Prostate gland (tissue), 2 donors: Measurements from ENCODE around the gene MAP4K4. TPM values are rescaled to one million over a fixed set of nuclear protein-coding genes. Genes with fewer than 3 reads are reported as not detected.

Source experiments
- DNase-seq: peaks from one replicate; pipeline ENCODE4 v3.0.0-alpha.2; 2019; ENCODE audit warnings: low spot score
- H3K27ac ChIP-seq, 2 donors: fragments of 200-600 bp; sonication (generic); 2 replicates each; pipeline ENCODE4 v1.5.1; 2017 to 2019
- H3K27me3 ChIP-seq: fragments of 200-600 bp; sonication (generic); replicated peaks from 2 replicates; pipeline ENCODE4 v1.5.1; 2019; ENCODE audit not compliant: insufficient read depth
- H3K36me3 ChIP-seq, 2 donors: fragments of 200-600 bp; sonication (generic); 1 replicate in 1 of 2; 2 replicates in 1 of 2; pipeline versions ENCODE4 v1.5.1 to v1.8.1; 2017 to 2019
- H3K4me1 ChIP-seq: fragments of 200-600 bp; sonication (generic); replicated peaks from 2 replicates; pipeline ENCODE4 v1.5.1; 2019
- H3K4me3 ChIP-seq, 2 donors: fragments of 200-600 bp; sonication (generic); 2 replicates each; pipeline ENCODE4 v1.5.1; 2017 to 2019
- H3K9me3 ChIP-seq: fragments of 200-600 bp; sonication (generic); 2 replicates; pipeline ENCODE4 v1.5.1; 2017
- CTCF ChIP-seq, 4 experiments: fragments of 200-600 bp in 2 of 4; fragments of 450-650 bp in 2 of 4; sonication (generic) in 2 of 4; IDR thresholded peaks; 1 replicate in 3 of 4; 2 replicates in 1 of 4; pipeline ENCODE4 v1.5.1; 2016 to 2019; ENCODE audit warnings: antibody characterized with exemption in 4 of 4, mild to moderate bottlenecking in 2 of 4, moderate library complexity in 2 of 4
- POLR2A ChIP-seq: fragments of 450-650 bp; IDR thresholded peaks from one replicate; pipeline ENCODE4 v1.6.1; 2016; ENCODE audit warnings: antibody characterized with exemption, mild to moderate bottlenecking
- POLR2AphosphoS5 ChIP-seq: sonication (generic); formaldehyde crosslinking; IDR thresholded peaks from one replicate; pipeline ENCODE4 v1.6.1; 2017; ENCODE audit warnings: antibody characterized with exemption
- WGBS: methylation state at CpG from one replicate; pipeline ENCODE4 v1.1.5; 2018; 5-methylcytosine and 5-hydroxymethylcytosine counted together
- intact Hi-C: fragments of 100-400 bp; cut with DNase I; formaldehyde crosslinking; loops from one replicate; pipeline ENCODE4 v1.14.2; 2022
- total RNA-seq, 2 donors: library from RNA; depleted of rRNA; stranded (reverse); fragments of >200 nt; gene quantifications; one replicate each; pipeline ENCODE4 v1.1.0, GENCODE V29; 2016

Gene MAP4K4
- total RNA-seq, 2 donors from 2014 or later, result 23.6 to 107 TPM

- peaks cover 11% of the 10 kb centered on the region for H3K4me1 ChIP-seq
- no peak for DNase-seq
- no peaks in the 10 kb centered on the region for H3K27me3 ChIP-seq
- no peaks in the 10 kb centered on the region for H3K9me3 ChIP-seq
- no peaks in the 10 kb centered on the region for H3K36me3 ChIP-seq
- WGBS, result 67% methylated on average over 3 of the region's 3 CpGs
- no peak for TF ChIP-seq POLR2A
- H3K27ac ChIP-seq, result no peak overlapping the region
- no peak overlapping the region for H3K4me3 ChIP-seq
- intact Hi-C loops, result no loop called here
These were observed 131.9 kb downstream of the MAP4K4 start for GRCh38 chr2:101829429-101829828.

GRCh38 chr2:101830146-101830545, 132.6 kb downstream of the MAP4K4 start:
- no peak overlapping the region for H3K27ac ChIP-seq
- 87% methylated on average over 1 of the region's 1 CpG for whole genome bisulfite sequencing

GRCh38 chr2:101830555-101830954, 133.0 kb downstream of the MAP4K4 start:
- Histone ChIP-seq H3K4me3 (no peak overlapping the region), H3K9me3 (no peaks in the 10 kb centered on the region), H3K27me3 (no peaks in the 10 kb centered on the region), H3K36me3 (no peaks in the 10 kb centered on the region), H3K4me1 (peaks cover 11% of the 10 kb centered on the region), H3K27ac (peak overlapping the region in 1 of 2 donors; percentile 48)
- DNase-seq, result no peak
- TF ChIP-seq CTCF (IDR thresholded peaks at IDR 0.05), result no peak
- no peak for TF ChIP-seq POLR2AphosphoS5
- TF ChIP-seq POLR2A, result no peak
- WGBS, result 93% methylated on average over 5 of the region's 5 CpGs
- intact Hi-C loops, result loop anchor here (2.0 kb wide), 1 partner anchor 132 kb away; no protein-coding TSS in a partner anchor

More at GRCh38 chr2:101830146-101830545, 132.6 kb downstream of the MAP4K4 start:
- Histone ChIP-seq H3K4me1 (peaks cover 11% of the 10 kb centered on the region), H3K9me3 (no peaks in the 10 kb centered on the region), H3K4me3 (no peak overlapping the region), H3K27me3 (no peaks in the 10 kb centered on the region), H3K36me3 (no peaks in the 10 kb centered on the region)
- no peak for DNase-seq
- intact Hi-C loops, result loop anchor here (2.0 kb wide), 1 partner anchor 131 kb away; no protein-coding TSS in a partner anchor
- TF ChIP-seq POLR2A (no peak), CTCF (IDR thresholded peaks at IDR 0.05) (no peak), POLR2AphosphoS5 (no peak)

GRCh38 chr2:101831351-101831865, 133.9 kb downstream of the MAP4K4 start:
- TF ChIP-seq CTCF (IDR thresholded peaks at IDR 0.05) (peak; percentile 48 to 76 (median 61)), POLR2A (no peak), POLR2AphosphoS5 (peak; percentile 33)
- DNase-seq, result peak; percentile 54
- Histone ChIP-seq H3K4me1 (peaks cover 11% of the 10 kb centered on the region), H3K9me3 (no peaks in the 10 kb centered on the region), H3K36me3 (no peaks in the 10 kb centered on the region), H3K4me3 (no peak overlapping the region), H3K27ac (peak overlapping the region; percentile 48 to 52), H3K27me3 (no peaks in the 10 kb centered on the region)
- 48% methylated on average over 5 of the region's 5 CpGs for WGBS
- intact Hi-C loops, result loop anchor here (1.0 to 2.0 kb wide), 2 partner anchors 133 to 312 kb away; no protein-coding TSS in a partner anchor

- Histone ChIP-seq H3K36me3 (no peaks in the 10 kb centered on the region), H3K4me3 (no peak overlapping the region), H3K4me1 (peaks cover 11% of the 10 kb centered on the region), H3K9me3 (no peaks in the 10 kb centered on the region), H3K27ac (peak overlapping the region in 1 of 2 donors; percentile 48), H3K27me3 (no peaks in the 10 kb centered on the region)
- DNase-seq, result no peak
- 56% methylated on average over 1 of the region's 1 CpG for WGBS
- intact Hi-C loops, result loop anchor here (1.0 kb wide), 1 partner anchor 413 kb away; no protein-coding TSS in a partner anchor
- no peak for TF ChIP-seq POLR2A
- peak; percentile 30 to 58 (median 40) for TF ChIP-seq CTCF (IDR thresholded peaks at IDR 0.05)
- TF ChIP-seq POLR2AphosphoS5, result no peak
These were observed 134.6 kb downstream of the MAP4K4 start for GRCh38 chr2:101832114-101832513.
